Measurements from ENCODE around the gene S100A12.

S100A12 gene

DNA sequence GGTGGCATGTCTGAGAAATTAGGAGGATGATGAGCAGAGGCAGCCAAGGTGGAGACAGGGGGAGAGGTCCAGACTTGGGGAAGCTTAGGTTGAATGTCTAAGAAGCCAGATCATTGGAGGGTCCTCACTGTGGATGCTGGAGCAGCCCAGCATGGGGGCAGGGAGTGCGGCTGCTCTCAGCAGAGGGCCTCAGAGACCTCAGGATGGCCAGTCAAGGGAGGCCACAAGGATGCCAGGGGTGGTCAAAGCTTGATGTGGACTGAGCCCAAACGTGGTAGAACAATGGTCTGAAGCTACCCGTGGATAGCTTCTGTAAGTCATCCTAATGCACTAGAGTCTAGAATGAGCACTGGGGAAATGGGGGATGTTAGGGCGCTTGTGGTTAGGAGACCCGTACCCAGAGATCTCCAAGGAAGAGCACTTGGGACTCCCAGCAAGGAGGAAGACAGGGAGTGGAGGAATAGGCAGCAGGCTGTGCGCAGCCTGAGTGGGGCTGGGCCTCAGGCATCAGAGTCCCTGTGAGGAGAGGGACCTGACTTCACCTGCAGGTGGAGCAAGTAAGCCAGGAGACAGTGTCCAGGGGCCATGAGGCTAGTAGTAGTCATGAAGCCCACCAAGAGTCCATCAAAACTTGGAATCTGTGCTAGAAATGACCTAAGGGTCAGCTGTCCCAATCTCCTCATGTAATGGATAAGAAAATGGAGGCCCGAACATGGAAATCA lies 22.0 kb downstream of the S100A12 start:
- no peaks in the 10 kb centered on the region for H3K9me3 ChIP-seq (ENCODE audit: insufficient read depth, low read length)
- no peak overlapping the region for H3K4me2 ChIP-seq (ENCODE audit: low read depth, low read length, poor library complexity, severe bottlenecking)
- no peaks in the 10 kb centered on the region for H3K27me3 ChIP-seq (ENCODE audit: low read length)
- no peaks in the 10 kb centered on the region for H3K36me3 ChIP-seq (ENCODE audit: low read length)
- TF ChIP-seq, protein P1, sequence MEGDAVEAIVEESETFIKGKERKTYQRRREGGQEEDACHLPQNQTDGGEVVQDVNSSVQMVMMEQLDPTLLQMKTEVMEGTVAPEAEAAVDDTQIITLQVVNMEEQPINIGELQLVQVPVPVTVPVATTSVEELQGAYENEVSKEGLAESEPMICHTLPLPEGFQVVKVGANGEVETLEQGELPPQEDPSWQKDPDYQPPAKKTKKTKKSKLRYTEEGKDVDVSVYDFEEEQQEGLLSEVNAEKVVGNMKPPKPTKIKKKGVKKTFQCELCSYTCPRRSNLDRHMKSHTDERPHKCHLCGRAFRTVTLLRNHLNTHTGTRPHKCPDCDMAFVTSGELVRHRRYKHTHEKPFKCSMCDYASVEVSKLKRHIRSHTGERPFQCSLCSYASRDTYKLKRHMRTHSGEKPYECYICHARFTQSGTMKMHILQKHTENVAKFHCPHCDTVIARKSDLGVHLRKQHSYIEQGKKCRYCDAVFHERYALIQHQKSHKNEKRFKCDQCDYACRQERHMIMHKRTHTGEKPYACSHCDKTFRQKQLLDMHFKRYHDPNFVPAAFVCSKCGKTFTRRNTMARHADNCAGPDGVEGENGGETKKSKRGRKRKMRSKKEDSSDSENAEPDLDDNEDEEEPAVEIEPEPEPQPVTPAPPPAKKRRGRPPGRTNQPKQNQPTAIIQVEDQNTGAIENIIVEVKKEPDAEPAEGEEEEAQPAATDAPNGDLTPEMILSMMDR (IDR thresholded peaks at IDR 0.05; ENCODE audit: insufficient read depth, low read length, poor library complexity, severe bottlenecking): peak; percentile 20
- no peak for TF ChIP-seq EZH2phosphoT487 (conservative IDR thresholded peaks at IDR 0.05; ENCODE audit: low read length)
- no peak overlapping the region for H3K4me3 ChIP-seq (ENCODE audit: insufficient read depth, low read length, poor library complexity, severe bottlenecking)
- H4K20me1 ChIP-seq (ENCODE audit: low read depth, low read length): no peaks in the 10 kb centered on the region
- no peaks in the 10 kb centered on the region for H3K79me2 ChIP-seq (ENCODE audit: insufficient read depth, low read length)
- no peaks in the 10 kb centered on the region for H3K9me2 ChIP-seq (replicated peaks; ENCODE audit: insufficient read depth, low read length)
- no peaks in the 10 kb centered on the region for H3F3A ChIP-seq (ENCODE audit: insufficient read depth)
- no peak overlapping the region for H3K9ac ChIP-seq (ENCODE audit: low read length)
- H3K27ac ChIP-seq (ENCODE audit: low read depth, low read length): no peak overlapping the region
- H2AFZ ChIP-seq (ENCODE audit: low read depth, low read length, severe bottlenecking): no peak overlapping the region

DNA sequence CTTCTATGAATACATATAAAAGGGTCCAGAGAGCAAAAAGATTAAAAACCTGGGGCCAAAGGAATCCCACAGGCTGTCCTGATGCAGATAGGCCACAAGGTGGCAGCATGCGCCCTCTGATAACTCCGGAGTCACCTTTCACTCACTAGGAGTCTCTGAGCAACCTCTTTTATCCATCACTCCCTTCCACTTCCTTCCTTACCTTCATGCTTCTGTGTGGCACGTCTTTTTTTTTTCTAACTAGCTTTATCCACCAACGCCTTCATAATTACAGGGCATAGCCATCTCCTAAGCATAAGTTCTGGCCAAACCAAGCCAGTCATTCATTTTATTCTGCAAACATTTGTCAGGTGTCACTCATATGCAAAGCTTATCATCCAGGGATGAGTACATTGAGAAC lies 22.9 kb downstream of the S100A12 start:
- H3F3A ChIP-seq (ENCODE audit: insufficient read depth): no peaks in the 10 kb centered on the region
- no peaks in the 10 kb centered on the region for H3K36me3 ChIP-seq (ENCODE audit: low read length)
- H3K9me3 ChIP-seq (ENCODE audit: insufficient read depth, low read length): no peaks in the 10 kb centered on the region
- no peaks in the 10 kb centered on the region for H3K79me2 ChIP-seq (ENCODE audit: insufficient read depth, low read length)
- no peaks in the 10 kb centered on the region for H3K9me2 ChIP-seq (replicated peaks; ENCODE audit: insufficient read depth, low read length)
- no peak overlapping the region for H3K4me3 ChIP-seq (ENCODE audit: insufficient read depth, low read length, poor library complexity, severe bottlenecking)
- TF ChIP-seq, protein P1 (IDR thresholded peaks at IDR 0.05; ENCODE audit: insufficient read depth, low read length, poor library complexity, severe bottlenecking): peak; percentile 70
- TF ChIP-seq EZH2phosphoT487 (conservative IDR thresholded peaks at IDR 0.05; ENCODE audit: low read length): no peak
- no peak overlapping the region for H3K4me2 ChIP-seq (ENCODE audit: low read depth, low read length, poor library complexity, severe bottlenecking)
- no peak overlapping the region for H2AFZ ChIP-seq (ENCODE audit: low read depth, low read length, severe bottlenecking)
- H3K27me3 ChIP-seq (ENCODE audit: low read length): no peaks in the 10 kb centered on the region
- H4K20me1 ChIP-seq (ENCODE audit: low read depth, low read length): no peaks in the 10 kb centered on the region
- no peak overlapping the region for H3K9ac ChIP-seq (ENCODE audit: low read length)
- no peak overlapping the region for H3K27ac ChIP-seq (ENCODE audit: low read depth, low read length)

DNA sequence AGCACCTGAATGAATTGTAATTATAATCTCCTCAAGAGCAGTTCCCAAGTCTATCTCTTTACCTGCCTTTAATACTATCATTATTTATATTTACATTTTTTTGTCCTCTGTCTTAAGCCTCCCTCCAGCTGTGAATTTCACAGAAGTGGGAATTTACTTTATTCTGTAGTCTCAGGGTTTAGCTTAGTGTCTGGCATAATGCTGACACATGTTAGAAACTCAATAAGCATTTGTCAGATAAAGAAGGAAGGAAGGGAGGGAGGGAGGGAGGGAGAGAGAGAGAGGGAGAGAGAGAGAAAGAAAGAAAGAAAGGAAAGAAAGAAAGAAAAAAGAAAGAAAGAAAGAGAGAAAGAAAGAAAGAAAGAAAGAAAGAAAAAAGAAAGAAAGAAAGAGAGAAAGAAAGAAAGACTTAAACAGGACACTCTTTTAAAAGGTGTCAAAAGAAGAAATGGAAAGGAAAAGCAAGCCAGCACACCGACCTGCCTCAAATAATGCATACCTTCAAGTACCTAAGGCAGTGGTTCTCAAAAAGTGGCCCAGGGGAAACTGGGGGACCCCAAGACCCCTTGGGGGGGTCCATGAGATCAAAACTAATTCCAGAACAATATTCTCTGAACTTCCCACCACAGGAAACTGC lies 25.0 kb downstream of the S100A12 start:
- Histone ChIP-seq H3F3A (ENCODE audit: insufficient read depth) (no peaks in the 10 kb centered on the region), H3K9me3 (ENCODE audit: insufficient read depth, low read length) (no peaks in the 10 kb centered on the region), H3K4me3 (ENCODE audit: insufficient read depth, low read length, poor library complexity, severe bottlenecking) (no peak overlapping the region), H3K27ac (ENCODE audit: low read depth, low read length) (no peak overlapping the region), H3K36me3 (ENCODE audit: low read length) (no peaks in the 10 kb centered on the region), H3K9ac (ENCODE audit: low read length) (no peak overlapping the region), H3K79me2 (ENCODE audit: insufficient read depth, low read length) (no peaks in the 10 kb centered on the region), H3K9me2 (replicated peaks; ENCODE audit: insufficient read depth, low read length) (no peaks in the 10 kb centered on the region), H4K20me1 (ENCODE audit: low read depth, low read length) (no peaks in the 10 kb centered on the region), H3K27me3 (ENCODE audit: low read length) (no peaks in the 10 kb centered on the region), H3K4me2 (ENCODE audit: low read depth, low read length, poor library complexity, severe bottlenecking) (no peak overlapping the region), H2AFZ (ENCODE audit: low read depth, low read length, severe bottlenecking) (no peak overlapping the region)
- no peak for TF ChIP-seq EZH2phosphoT487 (conservative IDR thresholded peaks at IDR 0.05; ENCODE audit: low read length)
- TF ChIP-seq, protein P1 (IDR thresholded peaks at IDR 0.05; ENCODE audit: insufficient read depth, low read length, poor library complexity, severe bottlenecking): no peak

Data from SU-DHL-6 (cell line).